Keratinocyte (primary cell): ENCODE data around the gene RAB35. TPM values are rescaled to one million over a fixed set of nuclear protein-coding genes. Genes with fewer than 3 reads are reported as not detected.

Experiments
- DNase-seq: peaks from one replicate; pipeline ENCODE4 v3.0.0-alpha.2; 2011; ENCODE audit warnings: low read depth, missing footprints, low spot score
- FAIRE-seq: peaks from 2 replicates; lab custom pipeline; 2011; peaks lifted over from hg19 to GRCh38; lab: Jason Lieb, UNC
- H2AFZ ChIP-seq: 2 replicates; pipeline ENCODE4 v1.6.0; 2012; ENCODE audit warnings: low read length, control low read depth, inconsistent platforms; ENCODE audit not compliant: control insufficient read depth
- H3K27ac ChIP-seq: 2 replicates; pipeline ENCODE4 v1.5.1; 2011; ENCODE audit warnings: low read length; ENCODE audit not compliant: control insufficient read depth, insufficient read depth
- H3K27me3 ChIP-seq: 3 replicates; pipeline ENCODE4 v1.6.0; 2011; ENCODE audit warnings: low read length; ENCODE audit not compliant: control insufficient read depth, insufficient read depth; ENCODE audit errors: extremely low read depth
- H3K36me3 ChIP-seq, 2 experiments: 2 replicates in 1 of 2; 3 replicates in 1 of 2; pipeline ENCODE4 v1.5.1; 2011; ENCODE audit warnings: low read length in 2 of 2, mild to moderate bottlenecking in 1 of 2; ENCODE audit not compliant: control insufficient read depth in 2 of 2, insufficient read depth in 2 of 2; ENCODE audit errors: extremely low read depth in 1 of 2
- H3K4me1 ChIP-seq: 3 replicates; pipeline ENCODE4 v1.5.1; 2011; ENCODE audit warnings: low read length; ENCODE audit not compliant: control insufficient read depth, insufficient read depth; ENCODE audit errors: extremely low read depth
- H3K4me2 ChIP-seq: 3 replicates; pipeline ENCODE4 v1.6.0; 2011; ENCODE audit warnings: low read depth, low read length; ENCODE audit not compliant: control insufficient read depth, insufficient read depth; ENCODE audit errors: extremely low read depth
- H3K4me3 ChIP-seq, 3 experiments: fragments of 200-600 bp in 1 of 3; sonication (generic) in 1 of 3; 2 replicates in 2 of 3; 3 replicates in 1 of 3; pipeline ENCODE4 v1.5.1; 2011 to 2016; ENCODE audit warnings: low read length in 3 of 3, mild to moderate bottlenecking in 3 of 3, control low read depth in 2 of 3, inconsistent platforms in 1 of 3, low read depth in 1 of 3, mixed read lengths in 1 of 3, mixed run types in 1 of 3, moderate library complexity in 1 of 3; ENCODE audit not compliant: control insufficient read depth in 2 of 3, insufficient read depth in 2 of 3; ENCODE audit errors: extremely low read depth in 1 of 3
- H3K79me2 ChIP-seq: 2 replicates; pipeline ENCODE4 v1.6.0; 2012; ENCODE audit warnings: low read length; ENCODE audit not compliant: control insufficient read depth, insufficient read depth
- H3K9ac ChIP-seq: 3 replicates; pipeline ENCODE4 v1.6.0; 2011; ENCODE audit warnings: low read length; ENCODE audit not compliant: control insufficient read depth, insufficient read depth; ENCODE audit errors: extremely low read depth
- H3K9me1 ChIP-seq: 3 replicates; pipeline ENCODE4 v1.6.0; 2011; ENCODE audit warnings: low read length; ENCODE audit not compliant: control insufficient read depth, insufficient read depth; ENCODE audit errors: extremely low read depth
- H3K9me3 ChIP-seq: 2 replicates; pipeline ENCODE4 v1.5.1; 2012; ENCODE audit warnings: low read depth, low read length; ENCODE audit not compliant: control insufficient read depth
- H4K20me1 ChIP-seq: 3 replicates; pipeline ENCODE4 v1.6.0; 2011; ENCODE audit warnings: low read length; ENCODE audit not compliant: control insufficient read depth, insufficient read depth; ENCODE audit errors: extremely low read depth
- EZH2 ChIP-seq: IDR thresholded peaks from one replicate; pipeline ENCODE4 v1.6.1; 2012; ENCODE audit warnings: inconsistent platforms, mild to moderate bottlenecking, low read length, moderate library complexity
- dilution Hi-C: fragments of 300-500 bp; cut with MboI; formaldehyde crosslinking; loops from one replicate; pipeline ENCODE4 v1.7.0; 2020; ENCODE audit warnings: low sequenced_read_pairs; ENCODE audit not compliant: extremely low pct_ligation_motif_present
- polyA plus RNA-seq, 5 experiments: library from polyadenylated mRNA; depleted of rRNA in 3 of 5; stranded (reverse) in 3 of 5; stranded (forward) in 1 of 5; unstranded in 1 of 5; fragments of >200 nt; gene quantifications; 1 replicate in 1 of 5; 2 replicates in 3 of 5; 3 replicates in 1 of 5; pipeline versions ENCODE4 v1.2.1 to v1.2.3, GENCODE V29; 2011 to 2012; ENCODE audit warnings: missing spikeins in 2 of 5, low read depth in 1 of 5, low replicate concordance in 1 of 5
- TF ChIP-seq, protein P1 (sequence below), 3 experiments: IDR thresholded peaks in 1 of 3; conservative IDR thresholded peaks in 1 of 3; optimal IDR thresholded peaks in 1 of 3; 2 replicates in 2 of 3; 3 replicates in 1 of 3; pipeline versions ENCODE3 to v1.5.1; 2011; ENCODE audit warnings: low read length in 3 of 3, mild to moderate bottlenecking in 3 of 3, moderate library complexity in 2 of 3, control low read depth in 1 of 3, inconsistent platforms in 1 of 3; ENCODE audit not compliant: insufficient read depth in 2 of 3; ENCODE audit errors: extremely low read depth in 1 of 3

Gene RAB35
- polyA plus RNA-seq, 1 donor (not counting 4 experiments of a cell fraction or from before 2014, with no cell fraction given) = 68.4 TPM

DNA sequence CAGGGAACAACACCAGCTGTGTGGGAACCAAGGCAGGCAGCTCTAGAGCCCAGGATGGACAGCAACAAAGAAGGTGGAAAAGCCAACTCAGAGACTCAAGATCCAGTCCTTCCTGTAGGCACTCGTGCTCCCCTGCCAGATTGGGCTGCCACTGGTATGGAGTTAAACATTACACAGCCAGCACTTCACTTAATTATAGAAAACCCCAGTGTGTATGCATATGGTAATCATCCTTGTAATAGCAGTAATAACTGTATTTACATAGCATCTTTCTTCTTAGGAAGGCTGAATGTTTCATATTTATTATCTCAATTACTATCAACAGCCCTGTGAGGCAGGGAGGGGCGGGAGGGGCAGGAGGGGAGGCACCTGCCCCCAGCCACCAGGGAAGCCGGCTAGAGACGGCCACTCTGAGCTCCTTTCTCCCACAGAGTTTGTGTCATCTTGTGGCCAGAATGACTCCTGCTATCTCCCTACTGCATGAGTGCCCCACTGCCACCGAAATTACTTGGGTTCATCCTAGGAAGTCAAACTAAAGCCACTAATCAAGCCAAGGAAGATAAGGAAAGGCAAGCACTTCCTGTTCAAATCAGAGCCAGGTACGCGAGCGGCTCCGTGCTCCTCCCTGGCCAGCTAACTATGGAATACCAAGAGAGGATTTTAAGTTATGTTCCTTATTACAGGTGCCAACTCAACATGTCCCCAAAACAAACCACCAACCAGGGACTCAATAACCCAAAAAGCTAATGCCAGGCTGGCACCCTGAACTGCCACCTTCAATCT is 15.7 kb upstream of the RAB35 start:
- no peaks in the 10 kb centered on the region for H3K9me3 ChIP-seq

DNA sequence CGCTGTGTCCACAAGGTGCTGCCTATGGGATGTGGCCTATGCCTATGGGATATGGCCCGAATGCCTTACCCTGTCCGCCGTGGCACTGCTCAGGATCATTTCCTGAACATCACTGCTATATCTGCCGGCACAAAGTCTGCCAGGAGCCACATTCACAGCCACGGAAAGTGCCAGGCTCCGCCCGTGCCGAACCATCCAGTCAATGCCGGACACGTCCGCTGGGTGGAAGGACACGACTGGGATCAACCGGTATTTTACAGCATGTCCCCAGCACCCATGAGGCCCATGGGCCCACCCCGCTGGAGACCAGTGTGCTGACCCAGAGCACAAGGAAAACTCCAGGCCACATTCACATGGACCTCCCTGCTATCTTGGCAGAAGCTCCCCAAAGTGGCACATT is 14.6 kb upstream of the RAB35 start:
- Histone ChIP-seq H3K36me3 (peaks cover 57 to 61% of the 10 kb centered on the region in 2 experiments), H3K79me2 (no peaks in the 10 kb centered on the region), H3K27me3 (no peaks in the 10 kb centered on the region), H4K20me1 (no peaks in the 10 kb centered on the region), H3K9ac (no peak overlapping the region), H3K4me3 (no peak overlapping the region), H3K27ac (no peak overlapping the region), H2AFZ (no peak overlapping the region), H3K9me3 (no peaks in the 10 kb centered on the region), H3K4me1 (no peaks in the 10 kb centered on the region), H3K9me1 (no peaks in the 10 kb centered on the region), H3K4me2 (no peak overlapping the region)
- no peak for TF ChIP-seq EZH2
- TF ChIP-seq, protein P1, sequence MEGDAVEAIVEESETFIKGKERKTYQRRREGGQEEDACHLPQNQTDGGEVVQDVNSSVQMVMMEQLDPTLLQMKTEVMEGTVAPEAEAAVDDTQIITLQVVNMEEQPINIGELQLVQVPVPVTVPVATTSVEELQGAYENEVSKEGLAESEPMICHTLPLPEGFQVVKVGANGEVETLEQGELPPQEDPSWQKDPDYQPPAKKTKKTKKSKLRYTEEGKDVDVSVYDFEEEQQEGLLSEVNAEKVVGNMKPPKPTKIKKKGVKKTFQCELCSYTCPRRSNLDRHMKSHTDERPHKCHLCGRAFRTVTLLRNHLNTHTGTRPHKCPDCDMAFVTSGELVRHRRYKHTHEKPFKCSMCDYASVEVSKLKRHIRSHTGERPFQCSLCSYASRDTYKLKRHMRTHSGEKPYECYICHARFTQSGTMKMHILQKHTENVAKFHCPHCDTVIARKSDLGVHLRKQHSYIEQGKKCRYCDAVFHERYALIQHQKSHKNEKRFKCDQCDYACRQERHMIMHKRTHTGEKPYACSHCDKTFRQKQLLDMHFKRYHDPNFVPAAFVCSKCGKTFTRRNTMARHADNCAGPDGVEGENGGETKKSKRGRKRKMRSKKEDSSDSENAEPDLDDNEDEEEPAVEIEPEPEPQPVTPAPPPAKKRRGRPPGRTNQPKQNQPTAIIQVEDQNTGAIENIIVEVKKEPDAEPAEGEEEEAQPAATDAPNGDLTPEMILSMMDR (optimal IDR thresholded peaks at IDR 0.05 in 1 of 3, IDR thresholded peaks at IDR 0.05 in 1 of 3, conservative IDR thresholded peaks at IDR 0.05 in 1 of 3; ENCODE audit: extremely low read depth in 1 of 3, insufficient read depth in 2 of 3, low read length in 3 of 3) = no peak
- dilution Hi-C loops = no loop called here
- DNase-seq = no peak
- FAIRE-seq = no peak

More for the DNA sequence above, 15.7 kb upstream of the RAB35 start:
- no peak overlapping the region for H3K9ac ChIP-seq
- H3K27ac ChIP-seq = no peak overlapping the region
- no peaks in the 10 kb centered on the region for H3K79me2 ChIP-seq
- H4K20me1 ChIP-seq = no peaks in the 10 kb centered on the region
- peaks cover 66% of the 10 kb centered on the region in 2 experiments for H3K36me3 ChIP-seq
- no peaks in the 10 kb centered on the region for H3K9me1 ChIP-seq
- H3K27me3 ChIP-seq = no peaks in the 10 kb centered on the region
- DNase-seq (no peak), FAIRE-seq (no peak)
- no peak overlapping the region for H3K4me2 ChIP-seq
- H3K4me1 ChIP-seq = no peaks in the 10 kb centered on the region
- H3K4me3 ChIP-seq = no peak overlapping the region
- dilution Hi-C loops = no loop called here
- TF ChIP-seq, protein P1 (optimal IDR thresholded peaks at IDR 0.05 in 1 of 3, IDR thresholded peaks at IDR 0.05 in 1 of 3, conservative IDR thresholded peaks at IDR 0.05 in 1 of 3; ENCODE audit: extremely low read depth in 1 of 3, insufficient read depth in 2 of 3, low read length in 3 of 3) = no peak
- TF ChIP-seq EZH2 = no peak
- no peak overlapping the region for H2AFZ ChIP-seq
